H9 (cell line): ENCODE measurements around the gene LDHD. TPM values are rescaled to one million over a fixed set of nuclear protein-coding genes. Genes with fewer than 3 reads are reported as not detected.

Experiments
- DNase-seq: peaks from one replicate; pipeline ENCODE4 v3.0.0-alpha.2; 2017
- H2AFZ ChIP-seq: one replicate; pipeline ENCODE4 v1.6.1; 2013; ENCODE audit warnings: mild to moderate bottlenecking, low read length, control low read depth, moderate library complexity
- H2AK5ac ChIP-seq: 2 replicates; pipeline ENCODE4 v1.6.1; 2013; ENCODE audit warnings: low read length, control low read depth, mixed read lengths; ENCODE audit not compliant: insufficient read length
- H2BK120ac ChIP-seq: one replicate; pipeline ENCODE4 v1.6.1; 2013; ENCODE audit warnings: low read depth, mild to moderate bottlenecking, low read length, control low read depth, inconsistent platforms; ENCODE audit not compliant: poor library complexity, severe bottlenecking
- H2BK12ac ChIP-seq: 2 replicates; pipeline ENCODE4 v1.6.1; 2013; ENCODE audit warnings: low read length, control low read depth, mixed read lengths, low read depth; ENCODE audit not compliant: insufficient read length
- H2BK15ac ChIP-seq: 2 replicates; pipeline ENCODE4 v1.6.1; 2013; ENCODE audit warnings: low read depth, low read length, control low read depth
- H2BK20ac ChIP-seq: one replicate; pipeline ENCODE4 v1.6.1; 2013; ENCODE audit warnings: low read depth, mild to moderate bottlenecking, low read length, control low read depth, inconsistent platforms; ENCODE audit not compliant: poor library complexity, severe bottlenecking
- H2BK5ac ChIP-seq: 2 replicates; pipeline ENCODE4 v1.6.1; 2013; ENCODE audit warnings: low read length, control low read depth, mixed read lengths; ENCODE audit not compliant: insufficient read length
- H3K14ac ChIP-seq: 2 replicates; pipeline ENCODE4 v1.6.1; 2013; ENCODE audit warnings: low read length, control low read depth; ENCODE audit not compliant: insufficient read depth
- H3K18ac ChIP-seq: 2 replicates; pipeline ENCODE4 v1.6.1; 2013; ENCODE audit warnings: low read depth, mild to moderate bottlenecking, mixed read lengths, low read length, control low read depth; ENCODE audit not compliant: insufficient read length
- H3K23ac ChIP-seq: 2 replicates; pipeline ENCODE4 v1.6.1; 2013; ENCODE audit warnings: low read length, control low read depth, mixed read lengths, low read depth; ENCODE audit not compliant: insufficient read length
- H3K23me2 ChIP-seq: 2 replicates; pipeline ENCODE4 v1.6.1; 2013; ENCODE audit warnings: low read depth, mild to moderate bottlenecking, mixed read lengths, low read length, control low read depth; ENCODE audit not compliant: insufficient read length, poor library complexity, severe bottlenecking
- H3K27ac ChIP-seq: 2 replicates; pipeline ENCODE4 v1.5.1; 2013; ENCODE audit warnings: low read length, control low read depth, mixed read lengths, low read depth; ENCODE audit not compliant: insufficient read length
- H3K27me3 ChIP-seq: 2 replicates; pipeline ENCODE4 v1.6.1; 2013; ENCODE audit warnings: low read length, control low read depth, inconsistent platforms; ENCODE audit not compliant: insufficient read depth
- H3K4ac ChIP-seq: 2 replicates; pipeline ENCODE4 v1.6.1; 2013; ENCODE audit warnings: low read depth, mild to moderate bottlenecking, control low read depth, inconsistent platforms, low read length, moderate library complexity
- H3K4me1 ChIP-seq: 2 replicates; pipeline ENCODE4 v1.6.1; 2013; ENCODE audit warnings: low read length, control low read depth, inconsistent platforms; ENCODE audit not compliant: insufficient read depth
- H3K4me2 ChIP-seq: 2 replicates; pipeline ENCODE4 v1.6.1; 2013; ENCODE audit warnings: low read length, control low read depth, mixed read lengths; ENCODE audit not compliant: insufficient read length, insufficient read depth
- H3K56ac ChIP-seq: 2 replicates; pipeline ENCODE4 v1.6.1; 2013; ENCODE audit warnings: low read depth, mild to moderate bottlenecking, mixed read lengths, low read length, control low read depth; ENCODE audit not compliant: insufficient read length
- H3K79me1 ChIP-seq: 2 replicates; pipeline ENCODE4 v1.6.1; 2013; ENCODE audit warnings: low read depth, mild to moderate bottlenecking, moderate library complexity, low read length, control low read depth, inconsistent platforms; ENCODE audit not compliant: insufficient read depth, poor library complexity, severe bottlenecking
- H3K79me2 ChIP-seq: 2 replicates; pipeline ENCODE4 v1.6.1; 2013; ENCODE audit warnings: low read length, control low read depth, inconsistent platforms; ENCODE audit not compliant: insufficient read depth
- H3K9ac ChIP-seq: 2 replicates; pipeline ENCODE4 v1.6.1; 2013; ENCODE audit warnings: low read length, control low read depth, mixed read lengths; ENCODE audit not compliant: insufficient read length; ENCODE audit errors: extremely low read depth
- H3K9me3 ChIP-seq: one replicate; pipeline ENCODE4 v1.6.1; 2013; ENCODE audit warnings: low read depth, low read length, inconsistent platforms; ENCODE audit not compliant: control insufficient read depth
- H3T11ph ChIP-seq: one replicate; pipeline ENCODE4 v1.6.1; 2013; ENCODE audit warnings: mild to moderate bottlenecking, low read length, control low read depth, inconsistent platforms
- H4K20me1 ChIP-seq: one replicate; pipeline ENCODE4 v1.6.1; 2013; ENCODE audit not compliant: control insufficient read depth, insufficient read length, insufficient read depth
- H4K5ac ChIP-seq: 2 replicates; pipeline ENCODE4 v1.6.1; 2013; ENCODE audit warnings: low read depth, mild to moderate bottlenecking, mixed read lengths, low read length, control low read depth; ENCODE audit not compliant: insufficient read length
- H4K8ac ChIP-seq: replicated peaks from 2 replicates; pipeline ENCODE4 v1.6.1; 2013; ENCODE audit warnings: low read length, control low read depth, mixed read lengths, low read depth; ENCODE audit not compliant: insufficient read length
- H4K91ac ChIP-seq: 2 replicates; pipeline ENCODE4 v1.6.1; 2013; ENCODE audit warnings: low read depth, mild to moderate bottlenecking, moderate library complexity, mixed read lengths, low read length, control low read depth; ENCODE audit not compliant: insufficient read length
- H3K27ac Mint-ChIP-seq, 3 experiments: 2 replicates in 2 of 3; 3 replicates in 1 of 3; pipeline ENCODE4 v1.8.0; 2020 to 2021; ENCODE audit warnings: mixed read lengths in 3 of 3, mild to moderate bottlenecking in 1 of 3, moderate library complexity in 1 of 3
- H3K27me3 Mint-ChIP-seq: 2 replicates; pipeline ENCODE4 v1.8.0; 2021; ENCODE audit warnings: low read depth, mild to moderate bottlenecking, moderate library complexity, mixed read lengths
- H3K36me3 Mint-ChIP-seq, 3 experiments: 2 replicates in 2 of 3; 3 replicates in 1 of 3; pipeline ENCODE4 v1.8.0; 2020 to 2021; ENCODE audit warnings: low read depth in 3 of 3, mixed read lengths in 3 of 3; ENCODE audit not compliant: insufficient read depth in 1 of 3
- H3K4me1 Mint-ChIP-seq, 2 experiments: 2 replicates each; pipeline ENCODE4 v1.8.0; 2020; ENCODE audit warnings: mixed read lengths in 2 of 2
- H3K4me3 Mint-ChIP-seq, 2 experiments: 2 replicates in 1 of 2; 3 replicates in 1 of 2; pipeline ENCODE4 v1.8.0; 2020 to 2021; ENCODE audit warnings: mild to moderate bottlenecking in 2 of 2, mixed read lengths in 2 of 2, moderate library complexity in 1 of 2
- H3K9me3 Mint-ChIP-seq, 2 experiments: 2 replicates in 1 of 2; 3 replicates in 1 of 2; pipeline ENCODE4 v1.8.0; 2020; ENCODE audit warnings: mild to moderate bottlenecking in 2 of 2, mixed read lengths in 2 of 2, moderate library complexity in 1 of 2
- WGBS: extraction: QIAGEN DNeasy Blood & Tissue Kit; methylation state at CpG from one replicate; pipeline ENCODE4 v1.1.7; 2013; ENCODE audit warnings: missing lambda C conversion rate, low lambda C conversion rate, mixed read lengths; ENCODE audit not compliant: insufficient read length; ENCODE audit errors: extremely low coverage; 5-methylcytosine and 5-hydroxymethylcytosine counted together
- total RNA-seq: library from RNA; stranded (reverse); gene quantifications from 2 replicates; pipeline ENCODE4 v1.2.1, GENCODE V29; 2021
- TF ChIP-seq, protein P1 (sequence below): fragments of 200-600 bp; sonication (generic); conservative IDR thresholded peaks from 3 replicates; pipeline ENCODE4 v1.8.0; 2021; ENCODE audit warnings: antibody characterized with exemption, mild to moderate bottlenecking

LDHD gene
- total RNA-seq, 1 experiment from 2014 or later = 14.7 TPM

DNA sequence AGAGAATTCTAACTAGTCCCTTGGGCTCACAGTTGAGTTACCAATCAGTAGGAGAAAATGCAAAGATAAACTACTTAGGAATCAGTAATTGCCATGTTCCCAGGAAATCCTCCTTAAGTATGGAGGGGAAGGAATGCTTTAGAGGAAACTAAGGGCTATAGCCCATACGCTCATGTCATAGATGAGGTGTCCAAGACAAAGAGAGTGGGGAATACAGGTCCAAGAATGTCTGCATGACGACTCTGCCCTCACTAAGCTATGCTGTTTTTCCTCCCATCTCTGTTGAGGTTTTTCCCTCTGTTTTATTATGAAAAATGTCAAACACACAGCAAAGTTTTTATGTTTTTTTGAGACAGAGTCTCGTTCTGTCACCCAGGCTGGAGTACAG is 16.0 kb downstream of the LDHD start:
- H3K4ac ChIP-seq = no peak overlapping the region

More for the DNA sequence above, 16.0 kb downstream of the LDHD start:
- H3K4me2 ChIP-seq = no peak overlapping the region
- no peak overlapping the region for H2BK20ac ChIP-seq
- H3K9me3 ChIP-seq = no peaks in the 10 kb centered on the region
- Mint-ChIP-seq H3K9me3 (no peaks in the 10 kb centered on the region; a peak in 1 of 5 replicates), H3K4me3 (no peak overlapping the region; a peak in 1 of 5 replicates), H3K4me1 (peaks cover 49 to 50% of the 10 kb centered on the region in 2 experiments), H3K27me3 (no peaks in the 10 kb centered on the region; the same call in 1 of the 2 replicates), H3K27ac (peak overlapping the region in 2 of 3 experiments; percentile 39 to 78; a peak in 3 of 7 replicates), H3K36me3 (peaks cover 21 to 28% (median 26%) of the 10 kb centered on the region in 3 experiments; a peak in 6 of 7 replicates)
- no peak overlapping the region for H3K23ac ChIP-seq
- H3K4me1 ChIP-seq = peaks cover 17% of the 10 kb centered on the region; the same call in 1 of the 2 replicates
- no peak overlapping the region for H3K18ac ChIP-seq
- no peaks in the 10 kb centered on the region for H3K27me3 ChIP-seq
- no peak overlapping the region for H3T11ph ChIP-seq
- H3K23me2 ChIP-seq = no peaks in the 10 kb centered on the region
- no peak overlapping the region for H3K27ac ChIP-seq
- H2AFZ ChIP-seq = no peak overlapping the region
- no peak overlapping the region for H2BK12ac ChIP-seq
- no peaks in the 10 kb centered on the region for H3K79me1 ChIP-seq
- no peak overlapping the region for H2AK5ac ChIP-seq
- DNase-seq = no peak
- TF ChIP-seq, protein P1, sequence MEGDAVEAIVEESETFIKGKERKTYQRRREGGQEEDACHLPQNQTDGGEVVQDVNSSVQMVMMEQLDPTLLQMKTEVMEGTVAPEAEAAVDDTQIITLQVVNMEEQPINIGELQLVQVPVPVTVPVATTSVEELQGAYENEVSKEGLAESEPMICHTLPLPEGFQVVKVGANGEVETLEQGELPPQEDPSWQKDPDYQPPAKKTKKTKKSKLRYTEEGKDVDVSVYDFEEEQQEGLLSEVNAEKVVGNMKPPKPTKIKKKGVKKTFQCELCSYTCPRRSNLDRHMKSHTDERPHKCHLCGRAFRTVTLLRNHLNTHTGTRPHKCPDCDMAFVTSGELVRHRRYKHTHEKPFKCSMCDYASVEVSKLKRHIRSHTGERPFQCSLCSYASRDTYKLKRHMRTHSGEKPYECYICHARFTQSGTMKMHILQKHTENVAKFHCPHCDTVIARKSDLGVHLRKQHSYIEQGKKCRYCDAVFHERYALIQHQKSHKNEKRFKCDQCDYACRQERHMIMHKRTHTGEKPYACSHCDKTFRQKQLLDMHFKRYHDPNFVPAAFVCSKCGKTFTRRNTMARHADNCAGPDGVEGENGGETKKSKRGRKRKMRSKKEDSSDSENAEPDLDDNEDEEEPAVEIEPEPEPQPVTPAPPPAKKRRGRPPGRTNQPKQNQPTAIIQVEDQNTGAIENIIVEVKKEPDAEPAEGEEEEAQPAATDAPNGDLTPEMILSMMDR = no peak
- no peak overlapping the region for H3K14ac ChIP-seq
- H4K91ac ChIP-seq = no peak overlapping the region
- 0 out of 2 replicates have a peak, but pooled peaks cover 1% of the 10 kb centered on the region for H3K79me2 ChIP-seq
- no peak overlapping the region for H3K56ac ChIP-seq
- peaks cover 3% of the 10 kb centered on the region for H4K20me1 ChIP-seq
- no peak overlapping the region for H2BK120ac ChIP-seq
- no peak overlapping the region for H4K5ac ChIP-seq
- H2BK5ac ChIP-seq = no peak overlapping the region
- H3K9ac ChIP-seq = no peak overlapping the region
- no peak overlapping the region for H4K8ac ChIP-seq
- no CpG with 5 or more reads among the region's 3 CpGs for WGBS
- H2BK15ac ChIP-seq = no peak overlapping the region
